ENCODE measurements around the gene GPANK1.

The GPANK1 gene

DNA sequence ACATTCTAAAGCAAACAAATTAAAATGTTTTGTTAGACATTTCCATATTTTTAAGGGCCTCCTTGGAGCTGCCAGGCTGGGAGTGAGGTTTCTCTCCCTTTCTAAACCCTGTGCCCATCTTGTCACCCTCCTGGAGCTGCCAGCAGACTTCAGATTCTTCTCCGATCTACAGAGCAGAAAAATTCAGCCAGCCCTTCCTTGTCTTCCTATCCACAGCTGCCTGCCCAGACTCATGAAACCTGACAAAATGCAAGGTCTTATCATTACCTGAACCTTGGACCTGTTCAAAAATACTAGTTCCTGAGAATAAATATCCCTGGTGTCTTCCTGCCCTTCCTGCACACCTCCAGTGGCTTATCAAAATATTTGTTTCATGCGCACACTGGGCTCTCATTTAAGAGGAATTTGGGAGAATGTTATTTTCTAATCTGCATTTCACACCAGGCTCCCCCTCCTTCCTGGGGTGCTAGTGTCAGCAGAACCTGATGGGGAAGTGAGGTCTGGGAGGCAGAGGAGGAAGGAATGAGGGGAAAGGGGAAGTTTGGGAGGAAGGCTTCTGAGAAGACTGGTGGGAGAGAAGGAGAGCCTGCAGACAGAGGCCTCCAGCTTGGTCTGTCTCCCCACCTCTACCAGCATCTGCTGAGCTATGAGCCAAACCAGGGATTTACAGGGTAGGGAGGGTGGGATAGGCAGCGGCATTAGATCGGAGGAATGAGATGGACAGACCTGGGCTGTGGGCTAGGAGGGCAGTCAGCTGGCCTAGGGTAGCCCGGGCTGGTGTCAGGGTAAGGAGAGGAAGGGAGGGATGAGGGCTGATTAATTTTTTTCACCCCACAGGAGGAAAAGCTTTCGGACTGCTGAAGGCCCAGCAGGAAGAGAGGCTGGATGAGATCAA, 49.9 kb downstream of the GPANK1 start, which contains the start of gene AIF1:
Gene AIF1, plus strand, starts transcription at position 551 of the 895 bp plus-strand sequence. Its CDS starts 96 bp downstream, at position 647.
- DNase-seq, result no peak

DNA sequence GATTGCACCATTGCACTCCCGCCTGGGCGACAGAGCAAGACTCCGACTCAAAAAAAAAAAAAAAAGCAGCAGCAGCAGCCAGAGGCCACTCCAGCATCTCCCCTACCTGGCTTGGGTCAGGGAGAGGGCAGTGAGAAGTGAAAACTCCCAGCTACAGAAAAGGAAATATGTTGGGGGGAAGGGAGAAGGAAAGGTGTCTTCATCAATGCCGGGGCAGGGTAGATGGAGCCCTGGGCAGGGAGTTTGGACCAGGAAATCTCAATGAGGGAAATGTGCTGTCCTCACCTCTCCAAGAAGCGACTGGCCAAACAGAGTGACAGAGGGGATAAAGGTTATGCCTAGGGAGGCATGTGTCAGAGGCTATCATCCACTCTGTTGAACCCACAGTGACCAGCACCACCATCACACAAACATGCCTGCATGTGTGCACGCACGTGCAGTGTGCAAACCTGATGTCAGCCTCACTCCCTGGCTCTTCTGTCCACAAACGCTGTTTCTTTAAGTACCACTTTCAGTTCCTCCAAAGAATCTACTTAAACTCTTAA, 50.6 kb downstream of the GPANK1 start:
- DNase-seq, result no peak

All from NCI-H2029 treated with DMSO at 0.1 percent for 48 hours (cell line).